ENCODE measurements around the gene PCSK5. TPM values are rescaled to one million over a fixed set of nuclear protein-coding genes. Genes with fewer than 3 reads are reported as not detected.

PCSK5 gene
- total and polyA plus RNA-seq, 4 donors: 0.58 to 3.6 (median 0.82) TPM

DNA sequence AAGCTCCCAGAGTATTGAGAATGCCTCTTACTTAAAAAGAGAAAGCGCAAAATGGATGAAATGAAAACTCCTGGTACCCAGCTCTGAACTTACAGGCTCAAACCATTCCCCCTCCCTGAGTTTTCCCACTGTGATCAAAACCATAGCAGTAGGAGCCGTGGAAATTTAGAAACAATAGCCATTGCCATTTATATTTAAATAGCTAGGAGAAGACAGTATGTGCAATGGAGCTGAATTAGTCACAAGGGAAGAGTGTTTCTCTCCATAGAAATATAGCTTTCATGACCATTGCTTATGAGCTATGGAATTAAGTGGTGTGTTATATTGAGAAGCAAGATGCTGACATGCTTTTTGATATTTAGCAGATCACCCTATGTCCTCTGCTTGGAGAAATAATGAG, 84.6 kb downstream of the PCSK5 start:
- WGBS: 93% methylated on average over 2 of the region's 2 CpGs
- no peak for DNase-seq (ENCODE audit: low spot score)
- Histone ChIP-seq H3K9ac (ENCODE audit: low read depth in 1 of 2, low read length in 2 of 2) (no peak overlapping the region), H3K27me3 (ENCODE audit: control insufficient read depth in 4 of 4, insufficient read depth in 4 of 4, low read length in 3 of 4) (no peaks in the 10 kb centered on the region), H3K9me3 (ENCODE audit: control insufficient read depth in 4 of 4, low read length in 3 of 4) (no peaks in the 10 kb centered on the region), H3K27ac (ENCODE audit: low read depth in 1 of 2, low read length in 2 of 2) (no peak overlapping the region), H3K4me3 (ENCODE audit: low read depth in 1 of 3, low read length in 3 of 3) (no peak overlapping the region), H3K36me3 (ENCODE audit: control insufficient read depth in 4 of 4, insufficient read depth in 3 of 4, low read depth in 1 of 4, low read length in 3 of 4) (no peaks in the 10 kb centered on the region), H3K4me1 (ENCODE audit: control insufficient read depth in 4 of 4, insufficient read depth in 4 of 4, low read length in 3 of 4) (no peaks in the 10 kb centered on the region)
- TF ChIP-seq, protein P1, sequence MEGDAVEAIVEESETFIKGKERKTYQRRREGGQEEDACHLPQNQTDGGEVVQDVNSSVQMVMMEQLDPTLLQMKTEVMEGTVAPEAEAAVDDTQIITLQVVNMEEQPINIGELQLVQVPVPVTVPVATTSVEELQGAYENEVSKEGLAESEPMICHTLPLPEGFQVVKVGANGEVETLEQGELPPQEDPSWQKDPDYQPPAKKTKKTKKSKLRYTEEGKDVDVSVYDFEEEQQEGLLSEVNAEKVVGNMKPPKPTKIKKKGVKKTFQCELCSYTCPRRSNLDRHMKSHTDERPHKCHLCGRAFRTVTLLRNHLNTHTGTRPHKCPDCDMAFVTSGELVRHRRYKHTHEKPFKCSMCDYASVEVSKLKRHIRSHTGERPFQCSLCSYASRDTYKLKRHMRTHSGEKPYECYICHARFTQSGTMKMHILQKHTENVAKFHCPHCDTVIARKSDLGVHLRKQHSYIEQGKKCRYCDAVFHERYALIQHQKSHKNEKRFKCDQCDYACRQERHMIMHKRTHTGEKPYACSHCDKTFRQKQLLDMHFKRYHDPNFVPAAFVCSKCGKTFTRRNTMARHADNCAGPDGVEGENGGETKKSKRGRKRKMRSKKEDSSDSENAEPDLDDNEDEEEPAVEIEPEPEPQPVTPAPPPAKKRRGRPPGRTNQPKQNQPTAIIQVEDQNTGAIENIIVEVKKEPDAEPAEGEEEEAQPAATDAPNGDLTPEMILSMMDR (IDR thresholded peaks at IDR 0.05; ENCODE audit: low read depth, low read length, missing input control): no peak
- TF ChIP-seq, protein P2, sequence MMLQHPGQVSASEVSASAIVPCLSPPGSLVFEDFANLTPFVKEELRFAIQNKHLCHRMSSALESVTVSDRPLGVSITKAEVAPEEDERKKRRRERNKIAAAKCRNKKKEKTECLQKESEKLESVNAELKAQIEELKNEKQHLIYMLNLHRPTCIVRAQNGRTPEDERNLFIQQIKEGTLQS (IDR thresholded peaks at IDR 0.05): no peak
- TF ChIP-seq FOXA2 (IDR thresholded peaks at IDR 0.05) (no peak), SP1 (IDR thresholded peaks at IDR 0.05) (no peak), FOXA1 (IDR thresholded peaks at IDR 0.05) (no peak), YY1 (IDR thresholded peaks at IDR 0.05) (no peak), NR2F2 (IDR thresholded peaks at IDR 0.05) (no peak), HNF4A (conservative IDR thresholded peaks at IDR 0.05) (no peak), EGR1 (IDR thresholded peaks at IDR 0.05; ENCODE audit: low read depth in 2 of 2) (no peak), RAD21 (IDR thresholded peaks at IDR 0.05) (no peak)
- TF ChIP-seq, protein P3, sequence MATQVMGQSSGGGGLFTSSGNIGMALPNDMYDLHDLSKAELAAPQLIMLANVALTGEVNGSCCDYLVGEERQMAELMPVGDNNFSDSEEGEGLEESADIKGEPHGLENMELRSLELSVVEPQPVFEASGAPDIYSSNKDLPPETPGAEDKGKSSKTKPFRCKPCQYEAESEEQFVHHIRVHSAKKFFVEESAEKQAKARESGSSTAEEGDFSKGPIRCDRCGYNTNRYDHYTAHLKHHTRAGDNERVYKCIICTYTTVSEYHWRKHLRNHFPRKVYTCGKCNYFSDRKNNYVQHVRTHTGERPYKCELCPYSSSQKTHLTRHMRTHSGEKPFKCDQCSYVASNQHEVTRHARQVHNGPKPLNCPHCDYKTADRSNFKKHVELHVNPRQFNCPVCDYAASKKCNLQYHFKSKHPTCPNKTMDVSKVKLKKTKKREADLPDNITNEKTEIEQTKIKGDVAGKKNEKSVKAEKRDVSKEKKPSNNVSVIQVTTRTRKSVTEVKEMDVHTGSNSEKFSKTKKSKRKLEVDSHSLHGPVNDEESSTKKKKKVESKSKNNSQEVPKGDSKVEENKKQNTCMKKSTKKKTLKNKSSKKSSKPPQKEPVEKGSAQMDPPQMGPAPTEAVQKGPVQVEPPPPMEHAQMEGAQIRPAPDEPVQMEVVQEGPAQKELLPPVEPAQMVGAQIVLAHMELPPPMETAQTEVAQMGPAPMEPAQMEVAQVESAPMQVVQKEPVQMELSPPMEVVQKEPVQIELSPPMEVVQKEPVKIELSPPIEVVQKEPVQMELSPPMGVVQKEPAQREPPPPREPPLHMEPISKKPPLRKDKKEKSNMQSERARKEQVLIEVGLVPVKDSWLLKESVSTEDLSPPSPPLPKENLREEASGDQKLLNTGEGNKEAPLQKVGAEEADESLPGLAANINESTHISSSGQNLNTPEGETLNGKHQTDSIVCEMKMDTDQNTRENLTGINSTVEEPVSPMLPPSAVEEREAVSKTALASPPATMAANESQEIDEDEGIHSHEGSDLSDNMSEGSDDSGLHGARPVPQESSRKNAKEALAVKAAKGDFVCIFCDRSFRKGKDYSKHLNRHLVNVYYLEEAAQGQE (IDR thresholded peaks at IDR 0.05): no peak
- TF ChIP-seq, protein P4, sequence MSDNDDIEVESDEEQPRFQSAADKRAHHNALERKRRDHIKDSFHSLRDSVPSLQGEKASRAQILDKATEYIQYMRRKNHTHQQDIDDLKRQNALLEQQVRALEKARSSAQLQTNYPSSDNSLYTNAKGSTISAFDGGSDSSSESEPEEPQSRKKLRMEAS (IDR thresholded peaks at IDR 0.05): no peak
- TF ChIP-seq, protein P5, sequence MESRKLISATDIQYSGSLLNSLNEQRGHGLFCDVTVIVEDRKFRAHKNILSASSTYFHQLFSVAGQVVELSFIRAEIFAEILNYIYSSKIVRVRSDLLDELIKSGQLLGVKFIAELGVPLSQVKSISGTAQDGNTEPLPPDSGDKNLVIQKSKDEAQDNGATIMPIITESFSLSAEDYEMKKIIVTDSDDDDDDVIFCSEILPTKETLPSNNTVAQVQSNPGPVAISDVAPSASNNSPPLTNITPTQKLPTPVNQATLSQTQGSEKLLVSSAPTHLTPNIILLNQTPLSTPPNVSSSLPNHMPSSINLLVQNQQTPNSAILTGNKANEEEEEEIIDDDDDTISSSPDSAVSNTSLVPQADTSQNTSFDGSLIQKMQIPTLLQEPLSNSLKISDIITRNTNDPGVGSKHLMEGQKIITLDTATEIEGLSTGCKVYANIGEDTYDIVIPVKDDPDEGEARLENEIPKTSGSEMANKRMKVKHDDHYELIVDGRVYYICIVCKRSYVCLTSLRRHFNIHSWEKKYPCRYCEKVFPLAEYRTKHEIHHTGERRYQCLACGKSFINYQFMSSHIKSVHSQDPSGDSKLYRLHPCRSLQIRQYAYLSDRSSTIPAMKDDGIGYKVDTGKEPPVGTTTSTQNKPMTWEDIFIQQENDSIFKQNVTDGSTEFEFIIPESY (IDR thresholded peaks at IDR 0.05): no peak

DNA sequence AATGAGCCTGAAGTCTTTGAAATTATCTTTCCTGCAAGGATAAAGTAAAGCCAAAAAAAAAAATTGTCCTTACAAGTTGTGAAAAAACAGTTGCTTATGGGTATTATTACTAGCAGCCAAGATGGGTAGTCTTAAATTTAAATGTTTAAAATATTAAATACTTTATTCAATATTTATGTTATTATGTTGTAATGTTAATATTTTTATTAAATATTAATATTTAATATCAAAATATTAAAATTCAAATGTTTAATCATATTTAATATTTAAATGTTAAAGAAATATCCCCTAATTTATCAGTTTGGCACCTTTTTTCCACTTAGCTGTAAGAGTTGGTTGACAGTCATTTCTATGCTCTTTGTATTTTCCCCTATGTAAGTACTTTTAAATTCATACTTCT, 86.1 kb downstream of the PCSK5 start:
- Histone ChIP-seq H3K27ac (ENCODE audit: low read depth in 1 of 2, low read length in 2 of 2) (no peak overlapping the region), H3K4me1 (ENCODE audit: control insufficient read depth in 4 of 4, insufficient read depth in 4 of 4, low read length in 3 of 4) (no peaks in the 10 kb centered on the region), H3K9ac (ENCODE audit: low read depth in 1 of 2, low read length in 2 of 2) (no peak overlapping the region), H3K27me3 (ENCODE audit: control insufficient read depth in 4 of 4, insufficient read depth in 4 of 4, low read length in 3 of 4) (no peaks in the 10 kb centered on the region), H3K36me3 (ENCODE audit: control insufficient read depth in 4 of 4, insufficient read depth in 3 of 4, low read depth in 1 of 4, low read length in 3 of 4) (no peaks in the 10 kb centered on the region), H3K4me3 (ENCODE audit: low read depth in 1 of 3, low read length in 3 of 3) (no peak overlapping the region), H3K9me3 (ENCODE audit: control insufficient read depth in 4 of 4, low read length in 3 of 4) (no peaks in the 10 kb centered on the region)
- DNase-seq (ENCODE audit: low spot score): no peak
- TF ChIP-seq, protein P1 (IDR thresholded peaks at IDR 0.05; ENCODE audit: low read depth, low read length, missing input control): no peak
- TF ChIP-seq TAF1 (conservative IDR thresholded peaks at IDR 0.05) (no peak), GABPA (IDR thresholded peaks at IDR 0.05 in 1 of 2, conservative IDR thresholded peaks at IDR 0.05 in 1 of 2) (no peak), HNF4A (conservative IDR thresholded peaks at IDR 0.05) (no peak), YY1 (IDR thresholded peaks at IDR 0.05) (no peak), FOXA1 (IDR thresholded peaks at IDR 0.05) (no peak), RAD21 (IDR thresholded peaks at IDR 0.05) (no peak), NR2F2 (IDR thresholded peaks at IDR 0.05) (no peak), SP1 (IDR thresholded peaks at IDR 0.05) (no peak), FOXA2 (IDR thresholded peaks at IDR 0.05) (no peak), JUND (IDR thresholded peaks at IDR 0.05) (no peak), HNF4G (IDR thresholded peaks at IDR 0.05) (no peak)
- TF ChIP-seq, protein P2 (IDR thresholded peaks at IDR 0.05): no peak
- TF ChIP-seq, protein P4 (IDR thresholded peaks at IDR 0.05): no peak
- TF ChIP-seq, protein P5 (IDR thresholded peaks at IDR 0.05): no peak
